PFSK-1 (cell line): ENCODE data around the gene IL1RN.

Experiments used
- FOXP2 ChIP-seq: optimal IDR thresholded peaks from 2 replicates; pipeline ENCODE3; 2011; ENCODE audit warnings: borderline replicate concordance, control low read depth, inconsistent platforms; ENCODE audit not compliant: insufficient read depth; ENCODE audit errors: extremely low read length, extremely low read depth
- POLR2AphosphoS5 ChIP-seq: IDR thresholded peaks from 2 replicates; pipeline ENCODE4 v1.6.1; 2012; ENCODE audit warnings: low read depth, mild to moderate bottlenecking, control low read depth, low read length, moderate library complexity
- SIN3A ChIP-seq: IDR thresholded peaks from 2 replicates; pipeline ENCODE4 v1.6.1; 2012; ENCODE audit warnings: mild to moderate bottlenecking, low read length, moderate library complexity, borderline replicate concordance; ENCODE audit not compliant: insufficient read depth
- TAF1 ChIP-seq: IDR thresholded peaks from 2 replicates; pipeline ENCODE4 v1.6.1; 2012; ENCODE audit warnings: low read length, control low read depth, borderline replicate concordance; ENCODE audit not compliant: insufficient read depth
- TF ChIP-seq, protein P1 (sequence below), 2 experiments: IDR thresholded peaks; 2 replicates each; pipeline versions ENCODE4 v1.6.1 to v1.8.0; 2011 to 2012; ENCODE audit warnings: low read depth in 2 of 2, low read length in 2 of 2, control low read depth in 1 of 2, inconsistent platforms in 1 of 2, mild to moderate bottlenecking in 1 of 2, moderate library complexity in 1 of 2; ENCODE audit not compliant: insufficient read depth in 1 of 2

Gene IL1RN

DNA sequence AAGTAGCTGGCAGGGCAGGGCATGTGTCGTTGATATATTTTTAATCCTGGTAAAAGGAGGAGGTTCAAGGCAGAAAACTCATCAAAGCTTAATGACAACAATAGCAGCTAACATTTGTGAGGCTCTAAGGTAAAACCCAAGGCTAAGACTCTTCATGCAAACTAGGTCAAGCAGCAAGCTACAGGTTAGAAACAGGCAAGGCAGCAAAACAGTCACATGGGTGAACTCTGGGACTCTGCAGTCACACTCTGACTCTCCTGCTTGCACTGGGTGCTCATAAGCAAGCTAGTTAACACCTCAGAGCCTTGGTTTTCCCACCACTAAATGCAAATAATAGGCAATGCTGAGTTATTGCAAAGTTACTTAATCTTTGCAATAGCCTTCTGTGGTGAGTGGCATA lies 7.9 kb downstream of the IL1RN start:
- TF ChIP-seq, protein P1, sequence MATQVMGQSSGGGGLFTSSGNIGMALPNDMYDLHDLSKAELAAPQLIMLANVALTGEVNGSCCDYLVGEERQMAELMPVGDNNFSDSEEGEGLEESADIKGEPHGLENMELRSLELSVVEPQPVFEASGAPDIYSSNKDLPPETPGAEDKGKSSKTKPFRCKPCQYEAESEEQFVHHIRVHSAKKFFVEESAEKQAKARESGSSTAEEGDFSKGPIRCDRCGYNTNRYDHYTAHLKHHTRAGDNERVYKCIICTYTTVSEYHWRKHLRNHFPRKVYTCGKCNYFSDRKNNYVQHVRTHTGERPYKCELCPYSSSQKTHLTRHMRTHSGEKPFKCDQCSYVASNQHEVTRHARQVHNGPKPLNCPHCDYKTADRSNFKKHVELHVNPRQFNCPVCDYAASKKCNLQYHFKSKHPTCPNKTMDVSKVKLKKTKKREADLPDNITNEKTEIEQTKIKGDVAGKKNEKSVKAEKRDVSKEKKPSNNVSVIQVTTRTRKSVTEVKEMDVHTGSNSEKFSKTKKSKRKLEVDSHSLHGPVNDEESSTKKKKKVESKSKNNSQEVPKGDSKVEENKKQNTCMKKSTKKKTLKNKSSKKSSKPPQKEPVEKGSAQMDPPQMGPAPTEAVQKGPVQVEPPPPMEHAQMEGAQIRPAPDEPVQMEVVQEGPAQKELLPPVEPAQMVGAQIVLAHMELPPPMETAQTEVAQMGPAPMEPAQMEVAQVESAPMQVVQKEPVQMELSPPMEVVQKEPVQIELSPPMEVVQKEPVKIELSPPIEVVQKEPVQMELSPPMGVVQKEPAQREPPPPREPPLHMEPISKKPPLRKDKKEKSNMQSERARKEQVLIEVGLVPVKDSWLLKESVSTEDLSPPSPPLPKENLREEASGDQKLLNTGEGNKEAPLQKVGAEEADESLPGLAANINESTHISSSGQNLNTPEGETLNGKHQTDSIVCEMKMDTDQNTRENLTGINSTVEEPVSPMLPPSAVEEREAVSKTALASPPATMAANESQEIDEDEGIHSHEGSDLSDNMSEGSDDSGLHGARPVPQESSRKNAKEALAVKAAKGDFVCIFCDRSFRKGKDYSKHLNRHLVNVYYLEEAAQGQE (IDR thresholded peaks at IDR 0.05; ENCODE audit: insufficient read depth in 1 of 2, low read depth in 2 of 2, low read length in 2 of 2): no peak
- TF ChIP-seq SIN3A (no peak), TAF1 (no peak), FOXP2 (no peak), POLR2AphosphoS5 (no peak)

GRCh38 chr2:113136828-113137775 lies 9.7 kb downstream of the IL1RN start:
- TF ChIP-seq, protein P1 (IDR thresholded peaks at IDR 0.05; ENCODE audit: insufficient read depth in 1 of 2, low read depth in 2 of 2, low read length in 2 of 2): no peak
- TF ChIP-seq SIN3A (no peak), POLR2AphosphoS5 (no peak), TAF1 (no peak), FOXP2 (no peak)

GRCh38 chr2:113137827-113138226 lies 10.4 kb downstream of the IL1RN start:
- TF ChIP-seq POLR2AphosphoS5 (no peak), SIN3A (no peak), TAF1 (no peak), FOXP2 (no peak)
- TF ChIP-seq, protein P1 (IDR thresholded peaks at IDR 0.05; ENCODE audit: insufficient read depth in 1 of 2, low read depth in 2 of 2, low read length in 2 of 2): no peak

DNA sequence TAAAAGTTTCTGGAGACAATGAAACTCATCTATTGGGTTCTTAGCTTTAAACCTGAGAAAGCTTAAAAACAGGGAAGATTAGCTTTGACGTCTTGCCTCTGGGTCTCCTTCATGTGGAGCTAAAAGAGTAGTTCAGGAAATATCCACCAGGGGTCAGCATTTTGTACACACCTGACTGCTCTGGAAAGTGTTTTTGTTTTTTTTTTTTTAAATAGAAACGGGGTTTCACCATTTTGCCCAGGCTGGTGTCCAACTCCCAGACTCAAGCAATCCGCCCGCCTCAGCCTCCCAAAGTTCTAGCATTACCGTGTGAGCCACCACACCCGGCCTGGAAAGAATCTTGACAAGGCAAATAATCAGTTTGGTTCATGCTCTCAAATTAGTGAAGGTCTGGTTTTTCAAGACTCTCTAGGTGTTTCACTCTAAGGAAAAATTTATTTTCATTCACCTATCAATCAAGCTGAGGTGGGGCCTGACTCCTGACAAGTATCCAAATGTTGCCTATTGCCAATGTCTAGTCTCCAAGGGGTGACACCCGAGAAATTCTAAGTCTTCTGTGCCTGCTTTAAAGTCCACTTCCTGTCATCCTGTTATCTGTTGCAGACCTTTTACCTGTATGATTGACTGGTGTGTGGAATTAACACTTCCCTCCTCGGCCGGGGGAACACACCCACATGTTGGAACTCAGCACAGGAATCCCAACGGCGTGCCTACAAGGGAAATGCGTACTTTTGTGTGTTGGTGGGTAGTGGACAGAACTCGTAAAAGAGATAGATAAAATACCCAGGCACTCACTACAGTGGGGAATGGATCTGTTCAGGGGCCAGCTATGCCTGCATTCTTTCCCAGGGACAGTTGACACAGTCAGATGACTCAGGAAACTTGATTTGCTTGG lies 11.3 kb downstream of the IL1RN start:
- no peak for TF ChIP-seq POLR2AphosphoS5
- TF ChIP-seq, protein P1 (IDR thresholded peaks at IDR 0.05; ENCODE audit: insufficient read depth in 1 of 2, low read depth in 2 of 2, low read length in 2 of 2): no peak
- TF ChIP-seq FOXP2: no peak
- TF ChIP-seq SIN3A: no peak
- TF ChIP-seq TAF1: no peak
